Activated CD8-positive, alpha-beta memory T cell treated with anti-CD3 and anti-CD28 coated beads, Interleukin-2, amount 50 U/mL, for 24 hours (primary cell): Measurements from ENCODE around the gene MEGF6.

Source experiments
- DNase-seq: peaks from one replicate; pipeline ENCODE4 v3.0.0-alpha.2; 2020; ENCODE audit errors: extremely low read depth

Gene MEGF6

GRCh38 chr1:3471356-3472087 lies 139.8 kb downstream of the MEGF6 start:
- DNase-seq: no peak

- no peak for DNase-seq
Measured at GRCh38 chr1:3470650-3471355, 140.5 kb downstream of the MEGF6 start.

GRCh38 chr1:3469849-3470649 lies 141.3 kb downstream of the MEGF6 start:
- no peak for DNase-seq

GRCh38 chr1:3469104-3469848 lies 142.0 kb downstream of the MEGF6 start:
- no peak for DNase-seq

GRCh38 chr1:3468236-3469103 lies 142.8 kb downstream of the MEGF6 start:
- DNase-seq: no peak

- DNase-seq: no peak
Measured at GRCh38 chr1:3467096-3468036, 143.9 kb downstream of the MEGF6 start.

- no peak for DNase-seq
Measured at GRCh38 chr1:3466366-3467075, 144.8 kb downstream of the MEGF6 start.

GRCh38 chr1:3465935-3466321 lies 145.4 kb downstream of the MEGF6 start:
- no peak for DNase-seq

- no peak for DNase-seq
Measured at GRCh38 chr1:3465091-3465934, 146.0 kb downstream of the MEGF6 start.

GRCh38 chr1:3464649-3465025 lies 146.7 kb downstream of the MEGF6 start:
- no peak for DNase-seq

GRCh38 chr1:3463891-3464648 lies 147.2 kb downstream of the MEGF6 start:
- no peak for DNase-seq

- no peak for DNase-seq
Measured at GRCh38 chr1:3463408-3463863, 147.9 kb downstream of the MEGF6 start.

GRCh38 chr1:3463013-3463385 lies 148.3 kb downstream of the MEGF6 start:
- no peak for DNase-seq

GRCh38 chr1:3462356-3463012 lies 148.8 kb downstream of the MEGF6 start:
- no peak for DNase-seq

- no peak for DNase-seq
Measured at GRCh38 chr1:3461934-3462275, 149.4 kb downstream of the MEGF6 start.

GRCh38 chr1:3461238-3461933 lies 149.9 kb downstream of the MEGF6 start:
- DNase-seq: no peak
